DND-41 (cell line): ENCODE data around the gene PDS5B.

Experiments
- CTCF ChIP-seq: IDR thresholded peaks from 2 replicates; pipeline ENCODE4 v1.5.1; 2012; ENCODE audit warnings: borderline replicate concordance, low read length, moderate library complexity, mild to moderate bottlenecking; ENCODE audit not compliant: poor library complexity, severe bottlenecking; ENCODE audit errors: extremely low read depth
- EZH2 ChIP-seq: IDR thresholded peaks from 3 replicates; pipeline ENCODE4 v1.6.1; 2012; ENCODE audit warnings: borderline replicate concordance, low read depth, mild to moderate bottlenecking, moderate library complexity, low read length, inconsistent platforms; ENCODE audit not compliant: severe bottlenecking

- TF ChIP-seq CTCF (no peak), EZH2 (no peak)
Observed at GRCh38 chr13:32779119-32779518, 192.9 kb downstream of the PDS5B start.
